ENCODE results near the gene MMS22L. TPM values are rescaled to one million over a fixed set of nuclear protein-coding genes. Genes with fewer than 3 reads are reported as not detected.
"Not testable (repeated sequence)": the region's sequence is repeated elsewhere in the genome, so short reads cannot be mapped to it uniquely, and the experiment has no call there.

The MMS22L gene
- total RNA-seq, 1 donor from 2014 or later, result 49.7 TPM

DNA sequence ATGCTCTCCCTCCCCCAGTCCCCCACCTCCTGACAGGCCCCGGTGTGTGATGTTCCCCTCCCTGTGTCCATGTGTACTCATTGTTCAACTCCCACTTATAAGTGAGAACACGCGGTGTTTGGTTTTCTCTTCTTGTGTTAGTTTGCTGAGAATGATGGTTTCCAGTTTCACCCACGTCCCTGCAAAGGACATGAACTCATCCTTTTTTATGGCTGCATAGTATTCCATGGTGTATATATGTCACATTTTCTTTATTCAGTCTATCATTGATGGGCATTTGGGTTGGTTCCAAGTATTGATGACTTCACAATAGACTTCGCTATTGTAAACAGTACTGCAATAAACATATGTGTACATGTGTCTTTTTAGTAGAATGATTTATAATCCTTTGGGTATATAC lies 127.6 kb downstream of the MMS22L start:
- H3K4me1 Mint-ChIP-seq (ENCODE audit: low read depth); H3K27ac Mint-ChIP-seq; H3K27me3 Mint-ChIP-seq (ENCODE audit: insufficient read depth); H3K4me3 Mint-ChIP-seq; DNase-seq (ENCODE audit: low spot score); intact Hi-C loops (cut with micrococcal nuclease): not testable (repeated sequence)
- peaks cover 26% of the 10 kb centered on the region for H3K9me3 Mint-ChIP-seq
- peaks cover 53% of the 10 kb centered on the region for H3K36me3 Mint-ChIP-seq (ENCODE audit: low read depth)

DNA sequence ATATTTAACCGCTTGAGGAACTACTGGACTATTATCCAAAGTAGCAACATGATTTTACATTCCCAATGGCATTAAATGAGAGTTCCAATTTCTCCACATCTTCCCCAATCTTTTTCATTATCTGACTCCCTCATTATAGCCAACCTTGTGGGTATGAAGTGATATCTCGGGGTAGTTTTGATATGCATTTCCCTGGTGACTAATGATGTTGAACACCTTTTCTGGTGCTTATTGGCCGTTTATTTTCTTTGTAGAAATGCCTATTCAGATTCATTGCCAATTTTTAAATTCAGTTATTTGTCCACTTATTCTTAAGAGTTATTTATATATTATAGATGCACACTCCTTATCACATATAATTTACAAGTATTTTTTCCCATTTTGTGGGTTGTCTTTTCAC lies 129.0 kb downstream of the MMS22L start:
- H3K36me3 Mint-ChIP-seq (ENCODE audit: low read depth), result peaks cover 53% of the 10 kb centered on the region
- peaks cover 23% of the 10 kb centered on the region for H3K9me3 Mint-ChIP-seq
- H3K27ac Mint-ChIP-seq, result no peak overlapping the region
- H3K4me3 Mint-ChIP-seq, result no peak overlapping the region
- H3K27me3 Mint-ChIP-seq (ENCODE audit: insufficient read depth), result no peaks in the 10 kb centered on the region
- no peaks in the 10 kb centered on the region for H3K4me1 Mint-ChIP-seq (ENCODE audit: low read depth)
- intact Hi-C loops (cut with micrococcal nuclease), result no loop called here
- DNase-seq (ENCODE audit: low spot score), result no peak

DNA sequence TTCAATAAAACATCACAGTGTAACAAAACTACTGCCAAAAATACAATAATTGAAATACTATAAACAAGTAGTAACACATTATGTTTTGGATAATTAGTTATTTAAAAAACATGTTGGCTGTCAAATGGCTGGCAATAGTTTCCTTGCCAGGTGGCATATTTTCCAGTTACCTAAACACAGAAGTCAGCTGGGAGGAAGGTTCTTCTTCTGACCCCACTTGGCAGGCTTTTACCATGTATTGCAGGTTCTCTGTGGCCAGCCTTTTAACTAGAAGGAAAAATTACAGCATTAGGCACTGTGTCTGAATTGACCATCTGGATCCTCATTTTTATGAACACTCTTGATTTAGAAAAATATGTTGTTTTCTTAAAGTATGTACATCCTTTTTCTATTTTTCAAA lies 131.4 kb downstream of the MMS22L start:
- H3K9me3 Mint-ChIP-seq, result peaks cover 7% of the 10 kb centered on the region

DNA sequence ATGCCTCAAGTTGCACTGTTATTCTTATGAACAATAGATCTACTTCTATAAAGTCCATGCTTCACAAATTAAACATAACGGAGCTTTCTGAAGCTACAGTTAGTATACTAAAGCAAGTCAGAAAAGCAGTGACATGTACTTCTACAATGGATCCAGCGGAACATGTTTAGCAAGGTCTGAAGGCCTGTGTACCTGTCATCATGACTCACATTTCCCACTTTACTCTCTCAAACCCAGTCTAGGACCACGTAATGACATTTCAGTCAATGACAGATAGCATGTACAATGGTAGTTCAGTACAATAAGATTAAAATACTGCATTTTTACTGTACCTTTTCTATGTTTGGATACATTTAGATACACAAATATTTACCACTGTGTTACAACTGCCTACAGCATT lies 132.1 kb downstream of the MMS22L start:
- Mint-ChIP-seq H3K27ac (no peak overlapping the region), H3K27me3 (ENCODE audit: insufficient read depth) (no peaks in the 10 kb centered on the region), H3K36me3 (ENCODE audit: low read depth) (peaks cover 29% of the 10 kb centered on the region), H3K4me3 (no peak overlapping the region), H3K4me1 (ENCODE audit: low read depth) (no peaks in the 10 kb centered on the region), H3K9me3 (peaks cover 3% of the 10 kb centered on the region)
- DNase-seq (ENCODE audit: low spot score), result no peak
- intact Hi-C loops (cut with micrococcal nuclease), result no loop called here

More for the DNA sequence above, 131.4 kb downstream of the MMS22L start:
- Mint-ChIP-seq H3K27ac (no peak overlapping the region), H3K4me3 (no peak overlapping the region), H3K27me3 (ENCODE audit: insufficient read depth) (no peaks in the 10 kb centered on the region), H3K4me1 (ENCODE audit: low read depth) (no peaks in the 10 kb centered on the region), H3K36me3 (ENCODE audit: low read depth) (peaks cover 35% of the 10 kb centered on the region)
- no peak for DNase-seq (ENCODE audit: low spot score)
- intact Hi-C loops (cut with micrococcal nuclease), result no loop called here

DNA sequence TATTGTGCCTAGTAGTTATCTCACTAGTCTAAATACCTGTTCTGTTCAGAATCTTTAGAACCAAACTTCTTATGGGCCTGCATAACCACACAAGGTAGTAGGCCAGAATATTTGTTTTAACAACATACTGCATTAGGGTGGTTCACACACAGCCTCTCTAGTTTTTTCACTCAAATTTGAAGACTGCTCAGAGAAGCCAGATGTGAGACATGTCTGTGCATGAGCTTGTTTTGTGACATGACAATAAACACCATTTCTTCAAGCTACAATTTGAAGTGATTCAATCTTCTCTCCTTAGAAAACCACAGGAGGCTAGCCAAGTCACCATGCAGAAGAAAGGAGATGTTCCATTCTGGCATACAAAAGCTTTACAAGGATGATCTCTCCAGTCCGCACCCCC lies 135.6 kb downstream of the MMS22L start:
- H3K4me3 Mint-ChIP-seq, result no peak overlapping the region
- H3K9me3 Mint-ChIP-seq, result no peaks in the 10 kb centered on the region
- DNase-seq (ENCODE audit: low spot score), result no peak
- peaks cover 24% of the 10 kb centered on the region for H3K36me3 Mint-ChIP-seq (ENCODE audit: low read depth)
- no peak overlapping the region for H3K27ac Mint-ChIP-seq
- H3K4me1 Mint-ChIP-seq (ENCODE audit: low read depth), result peaks cover 4% of the 10 kb centered on the region
- H3K27me3 Mint-ChIP-seq (ENCODE audit: insufficient read depth), result no peaks in the 10 kb centered on the region
- intact Hi-C loops (cut with micrococcal nuclease), result no loop called here

DNA sequence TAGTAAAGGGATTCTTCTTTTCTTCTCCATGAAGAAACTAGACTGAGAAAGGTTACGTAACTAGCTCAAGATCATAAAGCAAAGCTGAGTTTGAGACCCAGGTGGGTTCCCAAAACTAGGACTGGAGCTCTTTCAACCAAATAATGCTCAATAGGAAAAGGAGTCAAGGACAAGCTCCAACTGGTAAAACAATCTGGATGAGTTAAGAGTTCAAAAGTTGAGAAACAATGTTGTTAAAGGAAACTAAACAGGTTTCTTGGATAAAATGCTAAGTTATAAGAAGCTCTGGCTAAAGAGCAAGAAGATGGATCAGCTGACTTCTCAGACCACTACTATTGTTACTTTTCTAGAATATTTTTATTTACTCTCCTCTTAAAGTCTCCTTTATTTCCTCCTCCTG lies 137.3 kb downstream of the MMS22L start:
- no peak for DNase-seq (ENCODE audit: low spot score)
- H3K27me3 Mint-ChIP-seq (ENCODE audit: insufficient read depth), result no peaks in the 10 kb centered on the region
- peaks cover 4% of the 10 kb centered on the region for H3K4me1 Mint-ChIP-seq (ENCODE audit: low read depth)
- intact Hi-C loops (cut with micrococcal nuclease), result no loop called here
- H3K27ac Mint-ChIP-seq, result no peak overlapping the region
- H3K4me3 Mint-ChIP-seq, result no peak overlapping the region
- H3K36me3 Mint-ChIP-seq (ENCODE audit: low read depth), result peaks cover 22% of the 10 kb centered on the region
- H3K9me3 Mint-ChIP-seq, result no peaks in the 10 kb centered on the region

DNA sequence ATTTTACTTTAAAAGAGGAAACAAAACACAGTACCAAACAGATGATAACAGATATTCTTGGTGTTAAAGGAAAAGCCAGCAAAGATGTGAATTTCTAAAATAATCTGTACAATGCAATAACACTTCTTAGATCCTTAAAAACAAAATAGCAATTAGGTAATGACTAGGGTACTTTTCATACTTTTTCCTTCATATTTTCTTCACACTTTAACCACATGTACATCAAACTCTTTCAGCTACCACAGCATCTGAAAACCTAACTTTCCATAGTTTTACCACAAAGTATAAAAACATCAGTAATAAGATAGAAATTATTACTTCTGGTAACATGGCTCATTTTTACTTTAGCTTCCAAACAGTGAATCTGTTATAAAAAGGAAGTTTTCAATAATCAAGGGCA lies 141.3 kb downstream of the MMS22L start:
- peaks cover 4% of the 10 kb centered on the region for H3K4me1 Mint-ChIP-seq (ENCODE audit: low read depth)
- H3K36me3 Mint-ChIP-seq (ENCODE audit: low read depth), result peaks cover 13% of the 10 kb centered on the region
- no peak overlapping the region for H3K27ac Mint-ChIP-seq
- intact Hi-C loops (cut with micrococcal nuclease), result no loop called here
- DNase-seq (ENCODE audit: low spot score), result no peak
- no peaks in the 10 kb centered on the region for H3K27me3 Mint-ChIP-seq (ENCODE audit: insufficient read depth)
- H3K9me3 Mint-ChIP-seq, result no peaks in the 10 kb centered on the region
- no peak overlapping the region for H3K4me3 Mint-ChIP-seq

DNA sequence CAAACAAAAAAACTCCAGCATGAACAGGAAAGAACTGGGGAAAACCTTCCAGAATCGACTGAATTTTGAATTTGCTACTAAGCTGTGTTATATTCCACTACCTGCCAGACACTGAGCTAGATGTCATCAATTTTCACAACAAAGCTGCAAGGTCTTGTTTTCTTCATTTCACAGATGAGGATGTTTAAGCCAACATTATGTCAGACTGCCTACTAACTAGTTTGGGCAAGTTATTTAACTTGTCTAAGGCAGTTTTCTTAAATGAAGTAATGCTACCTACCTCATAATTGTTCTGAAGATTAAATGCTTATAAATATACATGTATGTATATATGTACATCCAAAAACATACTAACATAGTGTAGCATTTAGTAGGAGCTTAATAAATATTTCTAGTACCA lies 144.4 kb downstream of the MMS22L start:
- Mint-ChIP-seq H3K36me3 (ENCODE audit: low read depth) (peaks cover 10% of the 10 kb centered on the region), H3K4me1 (ENCODE audit: low read depth) (peaks cover 4% of the 10 kb centered on the region), H3K4me3 (no peak overlapping the region), H3K27ac (no peak overlapping the region), H3K9me3 (no peaks in the 10 kb centered on the region), H3K27me3 (ENCODE audit: insufficient read depth) (no peaks in the 10 kb centered on the region)
- intact Hi-C loops (cut with micrococcal nuclease), result no loop called here
- no peak for DNase-seq (ENCODE audit: low spot score)

DNA sequence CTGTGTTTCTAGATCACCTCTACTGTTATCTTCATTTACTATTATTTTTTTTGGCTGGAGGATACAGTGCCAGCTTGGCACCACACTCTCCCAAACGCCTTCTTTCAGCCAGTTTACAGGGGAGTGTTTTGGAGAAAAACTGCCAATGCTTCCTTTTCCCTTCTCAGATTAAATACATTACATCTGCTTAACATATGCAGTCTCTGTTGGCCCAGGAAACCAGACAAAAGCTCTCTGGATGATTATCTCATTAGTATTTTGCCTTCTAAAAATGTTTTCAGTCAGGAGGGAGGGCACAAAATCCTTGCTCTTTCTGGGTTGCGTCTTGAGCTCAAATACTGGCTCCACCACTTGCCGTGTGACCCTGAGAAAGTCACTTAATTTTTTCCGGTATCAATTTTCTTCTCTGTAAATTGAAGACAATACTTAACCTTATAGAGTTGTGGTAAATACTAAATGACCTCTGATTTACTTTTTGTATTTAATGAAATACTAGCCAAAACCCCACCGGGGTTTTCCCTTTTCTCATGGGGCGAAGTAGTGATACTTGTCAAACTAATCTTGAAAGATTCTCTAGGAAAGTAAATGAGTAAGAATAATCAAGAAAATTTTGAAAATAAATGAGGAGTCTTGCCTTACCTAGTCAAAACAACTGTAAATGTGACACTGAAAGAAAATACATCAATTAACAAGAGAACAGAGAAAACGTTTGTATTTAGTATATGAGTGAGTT lies 146.2 kb downstream of the MMS22L start:
- H3K27ac Mint-ChIP-seq, result no peak overlapping the region
- H3K9me3 Mint-ChIP-seq, result no peaks in the 10 kb centered on the region
- no peaks in the 10 kb centered on the region for H3K27me3 Mint-ChIP-seq (ENCODE audit: insufficient read depth)
- H3K36me3 Mint-ChIP-seq (ENCODE audit: low read depth), result peaks cover 6% of the 10 kb centered on the region
- intact Hi-C loops (cut with micrococcal nuclease), result loop anchor here (2.0 kb wide), 1 partner anchor 24 kb away; no protein-coding TSS in a partner anchor
- H3K4me1 Mint-ChIP-seq (ENCODE audit: low read depth), result no peaks in the 10 kb centered on the region
- no peak overlapping the region for H3K4me3 Mint-ChIP-seq
- no peak for DNase-seq (ENCODE audit: low spot score)

DNA sequence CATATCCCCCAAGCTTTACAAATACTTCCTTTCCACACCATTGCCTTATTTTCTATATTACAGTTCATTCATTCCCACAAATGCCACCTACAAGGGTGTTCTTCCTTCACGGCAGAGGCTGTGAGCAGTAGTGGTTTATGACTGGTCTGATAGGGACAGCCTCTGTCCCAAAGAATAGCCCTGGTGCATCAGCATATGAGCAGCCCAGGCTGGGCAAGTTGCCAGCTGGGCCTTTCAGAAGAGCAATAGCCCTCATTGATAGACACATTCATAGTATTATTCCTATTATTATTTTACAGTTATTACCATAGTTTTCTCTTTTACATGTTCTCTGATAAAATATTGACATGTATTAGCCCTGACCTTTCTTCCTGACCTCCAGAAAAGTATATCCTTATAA lies 149.9 kb downstream of the MMS22L start:
- Mint-ChIP-seq H3K9me3 (no peaks in the 10 kb centered on the region), H3K4me3 (no peak overlapping the region), H3K27ac (no peak overlapping the region), H3K36me3 (ENCODE audit: low read depth) (peaks cover 3% of the 10 kb centered on the region), H3K4me1 (ENCODE audit: low read depth) (no peaks in the 10 kb centered on the region), H3K27me3 (ENCODE audit: insufficient read depth) (no peaks in the 10 kb centered on the region)
- no peak for DNase-seq (ENCODE audit: low spot score)
- intact Hi-C loops (cut with micrococcal nuclease), result no loop called here

DNA sequence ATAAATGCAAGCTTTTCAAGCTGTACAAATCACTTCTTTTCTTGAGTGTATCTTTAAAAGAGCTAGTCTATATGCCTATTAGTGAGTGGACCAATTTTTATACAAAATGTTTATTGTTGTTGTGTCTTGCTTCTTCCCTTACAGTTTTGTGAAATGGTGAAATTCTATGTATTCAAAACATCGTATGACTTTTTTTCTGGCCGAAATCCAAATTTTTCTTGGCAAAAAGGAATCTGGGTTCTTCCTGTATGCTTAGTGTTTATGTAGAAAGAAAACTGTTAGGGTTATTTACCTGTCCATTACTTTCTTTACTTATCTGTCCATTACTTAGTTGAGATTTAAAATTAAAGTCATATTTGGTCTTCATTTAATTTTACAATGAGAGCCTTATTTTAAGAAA lies 153.9 kb downstream of the MMS22L start:
- Mint-ChIP-seq H3K4me3 (no peak overlapping the region), H3K27me3 (ENCODE audit: insufficient read depth) (no peaks in the 10 kb centered on the region), H3K4me1 (ENCODE audit: low read depth) (no peaks in the 10 kb centered on the region), H3K27ac (no peak overlapping the region), H3K9me3 (no peaks in the 10 kb centered on the region), H3K36me3 (ENCODE audit: low read depth) (no peaks in the 10 kb centered on the region)
- DNase-seq (ENCODE audit: low spot score), result no peak
- intact Hi-C loops (cut with micrococcal nuclease), result no loop called here

DNA sequence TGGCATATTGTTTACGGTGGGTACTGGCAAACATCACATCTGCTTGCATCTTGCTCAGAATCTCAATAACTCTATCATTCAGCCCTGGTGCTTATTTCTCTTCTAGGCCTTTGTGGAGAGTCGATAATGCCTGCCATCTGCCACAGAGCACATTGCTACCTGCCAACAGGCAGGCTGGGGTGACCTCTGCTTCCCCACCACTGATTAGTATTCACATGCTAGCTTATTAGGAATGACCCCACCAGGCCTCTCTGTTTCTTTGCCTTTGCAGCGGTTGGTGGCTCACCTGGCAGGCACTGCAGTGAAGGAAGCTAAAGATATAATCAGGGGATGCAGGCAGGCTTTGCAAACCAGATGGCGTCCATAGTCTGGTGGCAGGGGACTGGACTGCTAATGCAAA lies 154.5 kb downstream of the MMS22L start:
- H3K36me3 Mint-ChIP-seq (ENCODE audit: low read depth), result no peaks in the 10 kb centered on the region
- H3K4me1 Mint-ChIP-seq (ENCODE audit: low read depth), result no peaks in the 10 kb centered on the region
- no peak overlapping the region for H3K27ac Mint-ChIP-seq

DNA sequence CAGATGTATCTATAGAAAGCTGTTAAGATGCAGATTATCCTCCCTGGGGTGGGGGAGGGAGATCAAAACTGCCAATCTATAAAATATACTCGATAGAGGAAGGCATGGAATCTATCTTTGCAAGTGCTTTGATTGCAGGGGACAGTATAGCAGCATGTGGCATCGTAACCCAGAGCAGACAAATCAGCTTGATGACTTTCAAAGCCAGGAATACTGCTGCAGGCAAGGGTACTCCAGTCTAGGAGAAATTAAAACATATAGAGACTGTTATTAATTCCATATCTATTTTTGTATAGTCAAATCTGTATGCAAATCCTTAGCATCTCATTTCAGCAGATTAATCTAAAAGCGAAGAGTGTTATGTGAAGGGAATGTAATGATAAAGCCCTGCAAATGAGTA lies 159.4 kb downstream of the MMS22L start:
- H3K4me3 Mint-ChIP-seq, result no peak overlapping the region

More for the DNA sequence above, 154.5 kb downstream of the MMS22L start:
- Mint-ChIP-seq H3K27me3 (ENCODE audit: insufficient read depth) (no peaks in the 10 kb centered on the region), H3K4me3 (no peak overlapping the region), H3K9me3 (no peaks in the 10 kb centered on the region)
- no peak for DNase-seq (ENCODE audit: low spot score)
- intact Hi-C loops (cut with micrococcal nuclease), result no loop called here

DNA sequence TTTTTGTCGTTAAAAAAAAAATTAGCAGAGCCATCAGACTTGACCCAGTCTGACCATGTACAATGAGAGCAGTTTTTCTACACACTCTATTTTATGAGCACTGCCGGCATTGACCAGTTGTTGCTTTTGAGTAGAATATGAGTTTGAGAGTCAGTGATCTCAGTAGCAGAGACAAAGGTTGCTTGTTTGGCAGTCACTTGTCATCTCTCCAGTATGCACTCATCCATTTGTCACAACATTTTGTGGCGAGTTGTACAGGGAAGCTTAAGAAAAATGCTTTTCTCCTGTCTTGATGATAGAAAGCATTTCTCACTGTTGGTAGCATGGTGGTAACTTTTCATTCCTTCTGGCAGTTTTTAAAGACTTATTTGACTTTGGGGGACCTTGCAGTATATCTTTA lies 159.9 kb downstream of the MMS22L start:
- Mint-ChIP-seq H3K4me3 (no peak overlapping the region), H3K27ac (no peak overlapping the region), H3K9me3 (no peaks in the 10 kb centered on the region), H3K27me3 (ENCODE audit: insufficient read depth) (peaks cover 2% of the 10 kb centered on the region), H3K36me3 (ENCODE audit: low read depth) (no peaks in the 10 kb centered on the region), H3K4me1 (ENCODE audit: low read depth) (no peaks in the 10 kb centered on the region)
- no peak for DNase-seq (ENCODE audit: low spot score)
- intact Hi-C loops (cut with micrococcal nuclease), result no loop called here

More for the DNA sequence above, 159.4 kb downstream of the MMS22L start:
- Mint-ChIP-seq H3K4me1 (ENCODE audit: low read depth) (no peaks in the 10 kb centered on the region), H3K27me3 (ENCODE audit: insufficient read depth) (peaks cover 2% of the 10 kb centered on the region), H3K36me3 (ENCODE audit: low read depth) (no peaks in the 10 kb centered on the region), H3K9me3 (no peaks in the 10 kb centered on the region), H3K27ac (no peak overlapping the region)
- intact Hi-C loops (cut with micrococcal nuclease), result no loop called here
- no peak for DNase-seq (ENCODE audit: low spot score)
